NCI-H748 (cell line): ENCODE data around the gene AP5M1.
"Not testable (repeated sequence)": the region's sequence is repeated elsewhere in the genome, so short reads cannot be mapped to it uniquely, and the experiment has no call there.

Source experiments
- DNase-seq: peaks from one replicate; lab custom pipeline; 2025; ENCODE audit not compliant: unreplicated experiment; lab: John Stamatoyannopoulos, UW

Gene AP5M1, protein sequence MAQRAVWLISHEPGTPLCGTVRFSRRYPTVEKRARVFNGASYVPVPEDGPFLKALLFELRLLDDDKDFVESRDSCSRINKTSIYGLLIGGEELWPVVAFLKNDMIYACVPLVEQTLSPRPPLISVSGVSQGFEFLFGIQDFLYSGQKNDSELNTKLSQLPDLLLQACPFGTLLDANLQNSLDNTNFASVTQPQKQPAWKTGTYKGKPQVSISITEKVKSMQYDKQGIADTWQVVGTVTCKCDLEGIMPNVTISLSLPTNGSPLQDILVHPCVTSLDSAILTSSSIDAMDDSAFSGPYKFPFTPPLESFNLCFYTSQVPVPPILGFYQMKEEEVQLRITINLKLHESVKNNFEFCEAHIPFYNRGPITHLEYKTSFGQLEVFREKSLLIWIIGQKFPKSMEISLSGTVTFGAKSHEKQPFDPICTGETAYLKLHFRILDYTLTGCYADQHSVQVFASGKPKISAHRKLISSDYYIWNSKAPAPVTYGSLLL

DNA sequence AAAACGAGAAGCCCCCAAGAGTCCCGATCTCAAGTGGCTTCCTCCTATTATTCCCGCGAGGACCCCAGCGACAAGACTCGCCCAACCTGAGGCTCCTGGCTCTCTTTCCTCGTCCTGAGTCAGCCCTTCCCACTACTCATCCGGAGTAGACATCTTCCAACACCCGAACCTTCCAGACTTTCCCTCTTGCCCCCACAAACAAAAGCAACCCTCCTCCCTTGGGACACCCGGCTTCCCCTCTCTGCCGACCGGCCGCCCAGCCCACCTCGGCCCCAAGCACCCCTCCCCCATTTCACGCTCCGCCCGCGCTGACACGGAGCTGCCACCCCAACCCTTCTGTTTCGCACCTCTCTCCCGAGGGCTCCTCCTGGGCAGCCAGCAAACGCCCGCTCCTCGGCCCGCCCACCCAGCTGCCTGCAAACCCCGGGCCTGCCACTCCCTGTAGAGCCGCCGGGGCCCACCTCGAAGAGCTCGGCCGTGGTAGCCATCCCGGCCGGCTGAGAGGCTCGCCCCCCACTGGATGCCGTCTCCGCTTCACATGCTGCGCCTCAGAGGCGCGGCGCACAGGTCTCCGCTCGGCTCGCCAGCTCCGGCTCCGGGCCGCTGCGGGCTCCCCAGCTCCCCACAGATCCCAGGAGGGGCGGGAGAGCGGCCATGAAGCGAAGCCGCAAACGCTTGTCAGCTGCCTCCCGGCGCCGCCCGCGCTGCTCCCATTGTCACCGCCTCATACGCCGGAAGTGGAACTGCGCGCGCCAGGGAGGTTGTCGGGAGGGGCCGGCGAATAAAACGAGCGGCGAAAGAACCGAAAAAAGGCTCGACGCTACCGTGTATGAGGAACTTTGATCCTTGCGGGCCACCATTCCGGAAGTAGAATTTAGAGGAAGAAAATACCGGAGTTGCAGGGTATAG is at the start of gene AP5M1, which contains the start of gene EXOC5:
Gene AP5M1, plus strand, starts transcription at position 811 of the 909 bp plus-strand sequence. CDS start 344 bp downstream, outside the sequence.
Gene EXOC5, minus strand, starts transcription at position 745 of the 909 bp plus-strand sequence. Its CDS starts 257 bp downstream, at position 488.
- DNase-seq: peak; percentile 98

DNA sequence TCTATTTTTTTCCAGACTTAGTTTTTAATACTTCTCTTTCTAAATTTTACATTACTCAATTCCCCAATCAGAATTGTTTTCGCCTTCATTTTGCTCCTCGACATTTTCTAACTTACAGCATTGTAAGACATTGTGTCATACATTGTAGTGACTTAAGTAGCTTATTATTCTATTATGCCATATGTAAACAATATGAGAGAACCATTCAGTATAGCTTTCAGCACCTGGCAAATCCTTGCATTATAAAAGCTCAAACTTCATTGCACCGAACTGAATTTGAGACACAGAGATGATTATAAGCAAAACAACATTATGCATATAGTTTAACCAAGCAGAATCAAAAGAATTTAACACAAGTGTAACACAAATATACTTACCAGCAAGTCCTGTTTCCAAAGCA is 46.8 kb upstream of the AP5M1 start:
- DNase-seq: no peak

DNA sequence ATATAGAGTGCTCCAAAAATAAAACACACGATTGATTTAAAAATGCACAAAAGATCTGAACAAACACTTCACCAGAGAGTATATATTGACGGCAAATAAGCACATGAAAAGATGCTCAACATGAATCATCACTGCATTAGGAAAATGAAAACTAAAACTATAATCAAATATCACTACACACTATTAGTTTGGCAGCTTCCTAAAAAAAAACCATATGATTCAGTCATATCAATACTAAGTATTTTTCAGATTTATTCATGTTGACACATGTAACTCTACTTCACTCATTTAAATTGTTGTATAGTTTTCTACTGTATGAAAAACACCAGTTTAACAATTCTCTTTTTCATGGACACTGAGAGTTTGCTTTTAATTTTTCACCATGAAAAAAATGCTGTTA is 41.7 kb upstream of the AP5M1 start:
- no peak for DNase-seq

DNA sequence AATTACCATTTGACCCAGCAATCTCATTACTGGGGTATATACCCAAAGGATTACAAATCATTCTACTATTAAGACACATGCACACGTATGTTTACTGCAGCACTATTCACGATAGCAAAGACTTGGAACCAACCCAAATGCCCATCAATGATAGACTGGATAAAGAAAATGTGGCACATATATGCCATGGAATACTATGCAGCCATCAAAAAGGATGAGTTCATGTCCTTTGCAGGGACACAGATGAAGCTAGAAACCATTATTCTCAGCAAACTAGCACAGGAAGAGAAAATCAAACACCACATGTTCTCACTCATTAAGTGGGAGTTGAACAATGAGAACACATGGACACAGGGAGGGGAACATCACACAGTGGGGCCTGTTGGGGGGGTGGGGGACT is 40.5 kb upstream of the AP5M1 start:
- not testable (repeated sequence) for DNase-seq

DNA sequence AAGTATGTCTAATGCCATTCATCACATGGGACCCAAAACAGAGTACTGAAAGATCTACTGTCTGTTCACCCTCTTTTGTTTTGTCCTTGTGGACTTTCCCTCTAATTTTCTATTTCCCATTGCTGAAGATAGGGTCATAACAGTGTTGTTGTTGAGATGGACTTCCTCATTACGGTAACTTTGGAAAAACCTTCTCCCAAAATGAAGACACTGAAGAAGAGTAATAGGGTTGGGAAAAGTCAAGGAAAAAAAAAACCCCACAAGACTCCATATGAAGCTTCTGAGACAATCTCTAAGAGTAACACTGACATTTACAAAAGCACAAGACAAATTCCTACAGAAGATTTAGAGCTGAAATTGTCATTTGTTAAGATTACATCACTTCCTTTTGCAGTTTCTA is 36.8 kb upstream of the AP5M1 start:
- DNase-seq: no peak

DNA sequence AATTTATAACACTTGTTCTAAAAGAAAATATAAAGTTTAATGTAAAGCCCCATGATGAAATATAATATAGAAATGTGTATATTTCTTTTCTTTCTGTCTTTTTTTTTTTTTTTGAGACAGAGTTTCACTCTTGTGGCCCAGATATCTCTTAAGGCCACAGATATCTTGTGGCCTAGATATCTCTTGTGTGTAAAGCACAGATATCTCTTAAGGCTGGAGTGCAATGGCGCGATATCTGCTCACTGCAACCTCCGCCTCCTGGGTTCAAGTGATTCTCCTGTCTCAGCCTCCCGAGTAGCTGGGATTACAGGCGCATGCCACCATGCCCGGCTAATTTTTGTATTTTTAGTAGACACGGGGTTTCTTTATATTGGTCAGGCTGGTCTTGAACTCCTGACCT is 28.7 kb upstream of the AP5M1 start:
- not testable (repeated sequence) for DNase-seq

DNA sequence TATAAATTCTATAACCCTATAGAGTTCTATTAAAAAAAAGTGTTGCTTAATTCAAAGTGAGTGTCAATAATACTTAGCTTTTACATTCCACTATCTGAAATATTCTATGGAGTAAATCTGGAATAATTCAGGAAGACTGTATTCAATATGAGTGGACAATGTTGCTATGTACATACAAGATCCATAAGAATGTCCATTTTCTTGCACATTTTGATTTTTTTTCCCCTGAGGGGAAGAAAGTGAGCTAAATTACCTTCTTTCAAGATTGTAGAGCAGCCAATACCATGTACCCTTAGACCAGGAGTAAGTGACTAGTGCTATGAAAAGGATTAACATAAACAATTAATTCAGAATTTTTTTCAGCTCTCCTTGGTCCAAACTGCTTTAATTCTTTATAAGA is 25.5 kb upstream of the AP5M1 start:
- no peak for DNase-seq

DNA sequence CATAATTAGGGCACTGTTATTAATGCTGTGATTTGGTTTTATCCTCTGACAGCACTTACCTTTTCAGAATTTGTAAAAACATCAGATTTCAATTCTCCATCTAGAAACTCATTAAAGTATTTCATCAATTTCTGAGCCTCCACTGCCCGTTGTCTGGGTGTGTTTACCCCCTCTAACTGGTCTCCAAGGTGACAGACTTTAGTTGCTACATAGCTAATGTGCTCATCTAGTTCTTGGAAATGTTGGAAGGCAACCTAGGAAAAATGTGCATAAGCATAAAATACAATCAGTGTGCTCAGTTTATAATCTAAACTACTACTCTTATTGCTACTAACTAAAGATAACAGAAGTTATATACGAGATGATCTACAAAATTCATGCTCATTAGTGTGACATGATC is 24.7 kb upstream of the AP5M1 start:
- no peak for DNase-seq

DNA sequence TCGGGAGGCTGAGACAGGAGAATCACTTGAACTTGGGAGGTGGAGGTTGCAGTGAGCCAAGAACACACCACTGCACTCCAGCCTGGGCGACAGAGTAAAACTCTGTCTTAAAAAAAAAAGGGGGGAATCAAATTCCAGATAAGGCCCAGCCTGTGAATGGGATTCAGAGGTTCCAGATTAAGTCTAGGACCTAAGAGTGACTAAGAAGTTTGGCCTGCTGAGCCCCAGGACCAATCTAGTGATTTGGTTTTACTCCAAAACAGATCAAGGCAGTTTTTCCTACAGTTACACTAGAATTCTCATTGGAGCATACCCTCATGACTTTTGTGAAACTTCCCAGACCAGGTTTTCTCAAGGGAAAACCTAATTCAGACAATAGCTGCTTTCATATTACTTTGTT is 22.8 kb upstream of the AP5M1 start:
- DNase-seq: no peak

DNA sequence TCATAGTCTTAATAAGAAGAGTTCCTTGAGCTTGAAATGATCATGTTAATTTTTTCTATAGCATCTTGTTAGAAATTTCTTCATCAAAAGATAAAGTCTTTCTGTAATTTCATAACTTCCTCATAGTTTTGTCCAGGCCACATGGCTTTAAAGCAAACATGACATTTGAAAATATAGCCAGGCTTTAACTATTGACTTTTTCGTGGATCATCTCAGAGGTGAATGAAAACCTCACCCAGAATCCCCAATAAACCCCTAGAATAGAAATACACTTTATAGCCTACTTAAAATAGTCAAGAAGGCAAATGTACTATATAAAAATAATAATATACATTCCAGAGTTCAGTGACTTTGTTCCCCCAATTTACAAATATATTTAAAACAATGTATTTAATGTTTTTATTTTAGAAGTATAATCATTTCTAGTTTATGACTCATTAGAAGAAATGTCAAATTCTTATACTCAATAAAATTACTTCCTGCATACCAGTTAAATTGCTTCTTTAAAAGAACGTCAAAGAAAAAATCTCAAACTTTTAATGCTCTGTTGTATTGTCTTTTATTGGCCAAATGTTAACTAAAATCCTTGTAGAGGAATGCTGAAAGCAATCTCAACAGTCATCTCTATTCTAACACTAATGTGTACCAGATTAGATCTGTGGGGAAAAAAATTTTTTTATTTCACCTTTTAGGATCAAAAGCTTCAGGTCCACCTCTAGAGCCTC is 21.7 kb upstream of the AP5M1 start:
- DNase-seq: no peak

DNA sequence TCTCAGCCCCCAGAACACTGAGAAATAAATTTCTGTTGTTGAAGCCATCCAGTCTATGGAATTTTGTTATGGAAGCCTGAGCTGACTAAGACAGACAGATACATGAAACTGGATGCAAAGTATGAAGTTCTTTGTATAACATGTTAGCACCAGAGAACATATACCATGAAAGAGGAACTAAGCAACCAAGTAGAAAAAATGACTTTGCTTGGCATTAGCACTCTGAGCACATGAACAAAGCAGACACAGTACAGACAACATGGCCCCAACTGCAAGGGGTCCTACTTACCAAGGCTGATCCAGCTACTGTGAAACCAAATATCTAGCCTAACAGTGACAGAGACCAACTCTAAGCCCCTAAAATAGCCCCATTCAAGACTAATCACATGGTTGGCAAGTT is 13.9 kb upstream of the AP5M1 start:
- no peak for DNase-seq

DNA sequence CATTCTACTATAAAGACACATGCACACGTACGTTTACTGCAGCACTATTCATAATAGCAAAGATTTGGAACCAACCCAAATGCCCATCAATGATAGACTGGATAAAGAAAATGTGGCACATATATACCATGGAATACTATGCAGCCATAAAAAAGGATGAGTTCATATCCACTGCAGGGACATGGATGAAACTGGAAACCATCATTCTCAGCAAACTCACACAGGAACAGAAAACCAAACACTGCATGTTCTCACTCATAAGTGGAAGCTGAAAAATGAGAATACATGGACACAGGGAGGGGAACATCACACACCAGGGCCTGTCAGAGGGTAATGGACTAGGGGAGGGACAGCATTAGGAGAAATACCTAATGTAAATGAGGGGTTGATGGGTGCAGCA is 10.6 kb upstream of the AP5M1 start:
- DNase-seq: not testable (repeated sequence)

DNA sequence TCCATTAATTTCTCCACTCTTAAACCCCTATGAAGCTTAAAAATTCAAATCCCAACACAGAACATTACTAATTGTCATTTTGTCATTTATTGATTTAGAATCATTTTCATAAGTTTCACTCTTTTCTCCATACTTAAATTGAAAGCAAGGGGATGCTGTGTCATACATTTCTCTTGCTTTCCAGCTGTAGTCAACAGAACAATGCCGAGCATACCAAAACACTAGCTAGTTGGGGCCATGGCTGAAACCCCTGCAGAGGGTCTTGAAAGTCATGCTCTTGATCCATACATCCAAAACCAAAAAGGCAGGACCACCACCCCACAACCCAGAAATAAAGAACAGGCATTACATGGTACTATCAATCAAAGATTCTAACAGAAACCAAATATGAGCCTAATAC is 9.1 kb upstream of the AP5M1 start:
- DNase-seq: no peak

DNA sequence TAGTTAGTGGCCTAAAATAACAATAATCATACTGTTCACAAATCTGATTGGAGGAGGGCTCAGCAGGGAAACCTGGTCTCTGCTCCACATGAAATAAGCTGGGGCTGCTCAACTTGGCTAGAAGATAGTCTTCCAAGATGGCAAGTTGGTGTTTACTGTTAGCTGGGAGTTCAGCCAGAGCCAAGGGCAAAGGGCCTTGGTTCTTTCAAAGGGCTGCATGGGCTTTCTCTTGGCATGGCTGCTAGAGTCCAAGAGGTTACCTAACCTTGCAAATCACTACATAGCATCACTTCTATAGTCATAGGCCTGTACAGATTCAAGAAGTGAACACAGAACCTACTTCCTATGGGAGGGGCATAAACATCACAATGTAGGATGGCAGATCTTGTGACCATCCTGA is 7.2 kb upstream of the AP5M1 start:
- no peak for DNase-seq

DNA sequence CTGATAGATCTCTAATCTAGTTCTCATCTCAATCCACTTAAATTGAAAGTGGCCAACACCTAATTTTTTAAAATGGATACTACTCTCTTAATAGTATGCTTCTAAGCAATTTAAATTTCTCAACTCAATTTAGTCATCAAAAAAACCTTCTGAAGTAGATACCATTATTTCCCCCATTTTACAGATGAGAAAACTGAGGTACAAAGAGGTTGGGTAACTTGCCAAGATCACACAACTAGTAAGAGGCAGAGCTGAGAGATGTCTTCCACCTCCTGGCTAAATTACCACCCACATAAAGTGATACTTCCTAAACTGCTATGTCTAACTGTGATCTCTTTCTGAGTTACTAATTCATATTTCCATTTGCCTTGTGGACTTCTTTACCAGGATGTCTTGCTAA is 6.7 kb upstream of the AP5M1 start:
- no peak for DNase-seq

DNA sequence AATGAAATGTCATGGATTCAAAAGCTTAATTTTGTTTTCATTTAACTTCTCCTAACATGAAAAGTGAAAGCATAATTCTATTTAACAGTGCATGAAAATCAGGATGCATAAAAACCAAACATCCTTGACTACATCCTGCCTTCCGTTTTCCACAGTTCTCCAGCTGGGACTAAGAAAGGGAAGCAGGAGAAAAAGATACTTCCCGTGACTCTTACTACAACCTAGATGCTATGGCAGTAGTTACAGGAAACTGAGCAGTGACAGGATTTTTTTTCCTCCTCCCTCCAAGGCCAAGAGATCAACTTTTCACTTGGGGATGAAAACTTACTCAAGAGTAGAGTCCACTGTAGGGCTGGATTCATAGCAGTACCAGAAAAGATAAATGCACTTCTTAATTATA is 2.7 kb upstream of the AP5M1 start:
- DNase-seq: no peak

DNA sequence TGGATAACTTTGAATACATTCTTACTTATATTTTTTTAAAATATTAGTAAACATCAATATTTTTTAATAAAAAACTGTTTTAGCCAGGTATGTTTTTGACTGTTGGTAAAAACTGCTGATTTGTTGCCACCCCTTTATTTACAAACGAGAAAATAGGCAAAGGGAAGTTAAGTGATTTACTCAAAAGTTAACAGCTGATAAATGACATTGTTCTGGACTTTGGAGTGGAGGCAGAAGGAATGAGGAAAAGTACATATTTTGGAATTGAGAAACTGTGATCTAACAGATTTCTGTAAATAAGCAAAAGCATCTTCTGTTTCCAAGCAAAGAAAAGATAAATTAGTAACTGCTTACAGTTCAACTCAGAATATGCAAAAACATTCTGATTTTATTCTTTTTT is 4.5 kb downstream of the AP5M1 start:
- no peak for DNase-seq

DNA sequence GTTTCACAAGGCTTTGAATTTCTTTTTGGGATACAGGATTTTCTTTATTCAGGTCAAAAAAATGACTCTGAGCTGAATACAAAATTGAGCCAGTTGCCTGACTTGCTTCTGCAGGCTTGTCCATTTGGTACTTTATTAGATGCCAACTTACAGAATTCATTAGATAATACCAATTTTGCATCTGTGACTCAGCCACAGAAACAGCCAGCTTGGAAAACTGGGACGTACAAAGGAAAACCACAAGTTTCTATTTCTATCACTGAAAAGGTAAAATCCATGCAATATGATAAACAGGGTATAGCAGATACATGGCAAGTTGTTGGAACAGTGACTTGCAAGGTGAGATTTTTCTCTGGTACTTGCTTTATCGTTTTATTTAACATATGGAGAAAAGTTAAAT is 5.8 kb downstream of the AP5M1 start:
- no peak for DNase-seq

DNA sequence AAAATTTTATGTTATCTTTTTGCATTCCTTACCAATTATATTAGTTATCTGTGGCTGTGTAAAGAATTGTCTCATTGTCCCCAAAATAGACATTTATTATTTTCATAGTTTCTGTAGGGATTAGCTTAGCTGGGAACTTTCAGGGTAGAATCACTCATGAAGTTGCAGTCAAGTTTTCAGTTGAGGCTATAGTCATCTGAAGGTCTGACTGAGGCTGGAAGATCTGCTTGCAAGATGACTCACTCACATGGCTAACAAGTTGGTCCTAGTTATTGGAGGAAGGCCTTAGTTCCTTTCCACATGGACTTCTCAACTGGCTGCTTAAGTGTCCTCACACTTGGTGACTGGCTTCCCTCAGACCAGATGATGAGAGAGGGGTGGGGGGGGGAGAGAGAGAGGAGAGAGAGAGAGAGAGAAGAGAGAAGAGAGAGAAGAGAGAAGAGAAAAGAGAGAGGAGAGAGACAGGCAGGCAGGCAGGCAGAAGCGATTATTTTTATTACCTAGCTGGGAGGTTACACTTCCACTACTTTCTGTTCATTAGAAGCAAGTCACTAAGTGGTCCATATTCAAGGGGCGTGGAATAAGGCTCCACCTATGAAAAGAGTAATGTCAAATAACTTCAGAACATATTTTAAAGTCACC is 6.4 kb downstream of the AP5M1 start:
- DNase-seq: no peak

DNA sequence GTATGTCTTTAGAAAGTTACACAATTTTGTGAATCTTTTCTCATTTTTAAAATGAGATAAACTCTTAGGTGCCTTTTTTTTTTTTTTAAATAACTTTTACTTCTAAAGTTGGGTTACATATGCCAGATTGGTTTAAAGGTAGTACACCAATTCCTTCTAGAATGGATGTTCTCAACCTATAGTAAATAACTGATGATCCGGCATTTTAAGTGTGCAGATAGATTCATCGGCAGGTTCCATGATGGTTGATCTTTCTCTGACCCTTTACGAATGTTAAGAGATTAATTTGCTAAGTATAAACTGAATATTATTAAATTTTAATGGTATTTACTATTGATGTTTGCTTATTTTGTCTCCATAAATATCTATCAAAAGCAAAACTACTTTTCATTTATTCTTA is 8.3 kb downstream of the AP5M1 start:
- no peak for DNase-seq

DNA sequence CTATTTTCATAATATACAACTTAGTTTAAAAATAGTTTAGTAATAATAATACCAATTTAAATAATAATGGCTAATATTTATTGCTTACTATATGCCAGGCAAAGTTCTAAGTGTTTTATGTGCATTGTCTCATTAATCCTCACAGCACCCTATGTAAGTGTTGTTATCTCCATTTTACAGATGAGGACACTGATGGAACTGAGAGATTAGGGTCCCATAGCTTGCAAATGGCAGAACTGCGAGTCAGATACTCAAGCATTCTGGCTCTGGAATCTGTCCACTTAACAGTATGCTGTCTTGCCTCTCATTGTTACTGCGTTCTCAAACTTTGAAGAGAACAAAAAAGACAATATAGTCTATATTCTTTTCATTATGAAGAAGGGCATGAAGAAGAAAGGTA is 19.0 kb downstream of the AP5M1 start:
- DNase-seq: no peak
